ENCODE results near the gene RAC2. TPM values are rescaled to one million over a fixed set of nuclear protein-coding genes. Genes with fewer than 3 reads are reported as not detected.

The RAC2 gene
- total and polyA plus RNA-seq, 2 of the 8 experiments (the other 6 are each of a cell fraction or from before 2014, with no cell fraction given): 2.3 to 4.3 TPM

- TF ChIP-seq CHD7 (IDR thresholded peaks at IDR 0.05; ENCODE audit: insufficient replicate concordance, low read length): no peak
Measured at GRCh38 chr22:37211075-37211865, 32.8 kb downstream of the RAC2 start (continued).
